GM12865 (cell line): ENCODE results near the gene NEGR1.

Experiments
- DNase-seq: peaks from one replicate; pipeline ENCODE4 v3.0.0; 2010; ENCODE audit warnings: low read depth
- H3K4me3 ChIP-seq: 2 replicates; pipeline ENCODE4 v1.5.1; 2011; ENCODE audit warnings: mild to moderate bottlenecking, low read depth, low read length, control low read depth
- CTCF ChIP-seq: IDR thresholded peaks from 2 replicates; pipeline ENCODE4 v1.5.1; 2011; ENCODE audit warnings: low read length, control low read depth, low read depth, inconsistent platforms; ENCODE audit not compliant: insufficient read depth; ENCODE audit errors: missing control alignments

Gene NEGR1

GRCh38 chr1:71623888-71624287 lies 658.5 kb downstream of the NEGR1 start:
- DNase-seq = no peak
- no peak overlapping the region for H3K4me3 ChIP-seq
- TF ChIP-seq CTCF = no peak

DNA sequence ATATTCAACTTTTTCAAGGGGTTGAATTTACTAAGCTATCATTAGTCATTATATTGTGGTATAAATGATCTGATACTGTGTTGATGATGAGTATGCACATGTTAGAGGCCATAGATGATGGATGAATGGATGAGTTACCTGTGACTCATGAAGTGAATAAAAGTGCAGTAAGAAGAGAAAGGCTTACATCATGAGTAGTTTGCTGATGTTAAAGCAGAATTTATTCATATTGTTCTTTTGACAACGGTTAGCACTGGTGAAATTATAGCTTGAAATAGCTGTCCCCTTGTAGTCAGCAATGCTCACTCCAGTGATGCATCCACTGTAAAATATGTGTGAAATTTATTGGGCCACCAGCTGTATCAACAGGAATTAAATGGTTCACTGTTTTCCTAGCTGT lies 660.6 kb downstream of the NEGR1 start:
- TF ChIP-seq CTCF = no peak
- DNase-seq = no peak
- H3K4me3 ChIP-seq = no peak overlapping the region

GRCh38 chr1:71618766-71619530 lies 663.4 kb downstream of the NEGR1 start:
- no peak overlapping the region for H3K4me3 ChIP-seq
- DNase-seq = no peak
- no peak for TF ChIP-seq CTCF

DNA sequence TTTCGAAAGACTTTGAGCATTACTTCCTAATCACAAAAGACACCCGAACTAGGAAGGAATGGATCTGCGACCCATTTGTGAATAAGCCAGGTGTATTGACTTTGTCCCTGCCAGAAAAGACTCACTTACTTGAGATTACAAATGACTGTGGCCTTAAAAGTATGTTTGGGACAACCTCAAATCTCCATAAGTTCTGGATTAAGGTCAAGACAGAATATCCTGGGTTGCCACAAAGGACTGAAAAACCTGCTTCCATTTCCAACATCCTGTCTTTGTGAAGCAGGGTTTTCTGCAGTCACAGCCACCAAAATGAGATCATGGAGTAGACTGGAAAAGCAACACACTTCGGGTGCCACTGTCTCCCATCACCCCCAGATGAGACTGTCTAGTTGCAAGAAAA lies 664.1 kb downstream of the NEGR1 start:
- no peak overlapping the region for H3K4me3 ChIP-seq
- DNase-seq = no peak
- TF ChIP-seq CTCF = no peak

DNA sequence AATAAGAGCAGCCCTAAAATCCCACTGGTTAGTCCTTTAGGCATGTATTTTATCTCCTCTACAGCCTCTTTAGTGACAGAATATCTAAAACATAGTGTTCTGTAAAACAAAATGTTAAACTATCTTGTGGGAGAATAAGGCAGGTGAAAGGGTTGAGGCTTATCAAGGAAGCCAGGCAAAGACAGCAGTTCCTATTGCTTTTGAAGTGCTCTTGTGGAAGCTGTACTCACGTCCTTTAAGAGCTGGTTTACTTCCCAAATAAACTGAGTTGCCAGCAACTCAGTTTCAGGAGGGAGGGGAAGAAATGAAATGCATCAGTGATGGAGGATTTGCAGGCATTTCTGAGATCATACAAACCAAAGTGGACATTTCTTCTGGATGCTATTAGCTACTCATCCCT lies 671.9 kb downstream of the NEGR1 start:
- DNase-seq = no peak
- TF ChIP-seq CTCF = no peak
- H3K4me3 ChIP-seq = no peak overlapping the region

- TF ChIP-seq CTCF = no peak
- no peak for DNase-seq
- no peak overlapping the region for H3K4me3 ChIP-seq
These were observed 679.1 kb downstream of the NEGR1 start for GRCh38 chr1:71603044-71603776.

GRCh38 chr1:71600023-71600422 lies 682.3 kb downstream of the NEGR1 start:
- DNase-seq = no peak
- H3K4me3 ChIP-seq = no peak overlapping the region
- TF ChIP-seq CTCF = no peak
